Endothelial cell of umbilical vein (primary cell): ENCODE data around the gene SLC28A1. TPM values are rescaled to one million over a fixed set of nuclear protein-coding genes. Genes with fewer than 3 reads are reported as not detected.

Experiments used
- BruUV-seq: library from RNA; stranded (reverse); fragments of 400-500 nt; replicated peaks from 2 replicates; lab custom pipeline; 2021; lab: Mats Ljungman, UMichigan
- CTCF ChIA-PET: fragments of 300-600, 350-600 bp; sonication (Branson Sonifier 250); formaldehyde crosslinking; loops from one replicate; lab custom pipeline; 2021; ENCODE audit warnings: antibody characterized with exemption, inconsistent platforms; lab: Charles Lee
- POLR2A ChIA-PET: fragments of 300-600, 350-600 bp; sonication (Branson Sonifier 250); formaldehyde crosslinking; loops from one replicate; lab custom pipeline; 2021; ENCODE audit warnings: antibody characterized with exemption, inconsistent platforms; lab: Charles Lee
- DNase-seq: peaks from one replicate; pipeline ENCODE4 v3.0.0-alpha.2; 2011; ENCODE audit warnings: low read depth, low spot score
- FAIRE-seq: peaks from 2 replicates; lab custom pipeline; 2011; peaks lifted over from hg19 to GRCh38; lab: Jason Lieb, UNC
- H2AFZ ChIP-seq: 2 replicates; pipeline ENCODE4 v1.6.0; 2012; ENCODE audit warnings: low read depth, low read length, control low read depth, inconsistent platforms
- H3K27ac ChIP-seq: 2 replicates; pipeline ENCODE4 v1.5.1; 2011; ENCODE audit warnings: low read depth, mild to moderate bottlenecking, control low read depth, low read length, moderate library complexity; ENCODE audit not compliant: insufficient read depth
- H3K27me3 ChIP-seq, 2 experiments: 2 replicates each; pipeline versions ENCODE4 v1.6.0 to v1.6.1; 2011; ENCODE audit warnings: low read length in 2 of 2, mixed read lengths in 1 of 2; ENCODE audit not compliant: control insufficient read depth in 2 of 2, insufficient read depth in 2 of 2
- H3K36me3 ChIP-seq, 2 experiments: 2 replicates in 1 of 2; 3 replicates in 1 of 2; pipeline ENCODE4 v1.5.1; 2011; ENCODE audit warnings: low read length in 2 of 2, mild to moderate bottlenecking in 1 of 2, moderate library complexity in 1 of 2; ENCODE audit not compliant: control insufficient read depth in 2 of 2, insufficient read depth in 2 of 2; ENCODE audit errors: extremely low read depth in 1 of 2
- H3K4me1 ChIP-seq: 3 replicates; pipeline ENCODE4 v1.5.1; 2011; ENCODE audit warnings: mild to moderate bottlenecking, low read length; ENCODE audit not compliant: control insufficient read depth, insufficient read depth; ENCODE audit errors: extremely low read depth
- H3K4me2 ChIP-seq: 2 replicates; pipeline ENCODE4 v1.6.1; 2011; ENCODE audit warnings: low read length, control low read depth, mixed read lengths; ENCODE audit not compliant: insufficient read depth
- H3K4me3 ChIP-seq, 3 experiments: fragments of 200-600 bp in 1 of 3; sonication (generic), shearing (Covaris generic) in 1 of 3; replicated peaks in 1 of 3; 2 replicates each; pipeline ENCODE4 v1.5.1; 2011 to 2016; ENCODE audit warnings: control low read depth in 3 of 3, low read length in 3 of 3, mild to moderate bottlenecking in 2 of 3, inconsistent platforms in 1 of 3, low read depth in 1 of 3, moderate library complexity in 1 of 3; ENCODE audit not compliant: insufficient read depth in 1 of 3
- H3K79me2 ChIP-seq: 2 replicates; pipeline ENCODE4 v1.6.0; 2012; ENCODE audit warnings: low read length, inconsistent platforms; ENCODE audit not compliant: control insufficient read depth, insufficient read depth
- H3K9ac ChIP-seq: replicated peaks from 2 replicates; pipeline ENCODE3; 2011; ENCODE audit warnings: low read length, control low read depth; ENCODE audit not compliant: insufficient read depth; ENCODE audit errors: extremely low read depth
- H3K9me1 ChIP-seq: replicated peaks from 3 replicates; pipeline ENCODE4 v1.6.0; 2011; ENCODE audit warnings: mild to moderate bottlenecking, low read length; ENCODE audit not compliant: control insufficient read depth, insufficient read depth; ENCODE audit errors: extremely low read depth
- H3K9me3 ChIP-seq: replicated peaks from 2 replicates; pipeline ENCODE4 v1.5.1; 2012; ENCODE audit warnings: low read length, inconsistent platforms; ENCODE audit not compliant: control insufficient read depth, insufficient read depth
- H4K20me1 ChIP-seq: replicated peaks from 2 replicates; pipeline ENCODE3; 2011; ENCODE audit warnings: mild to moderate bottlenecking, low read length; ENCODE audit not compliant: control insufficient read depth, insufficient read depth; ENCODE audit errors: extremely low read depth
- EZH2 ChIP-seq: IDR thresholded peaks from 2 replicates; pipeline ENCODE4 v1.6.1; 2012; ENCODE audit warnings: borderline replicate concordance, low read depth, mild to moderate bottlenecking, moderate library complexity, low read length, inconsistent platforms; ENCODE audit not compliant: severe bottlenecking
- FOS ChIP-seq: IDR thresholded peaks from 2 replicates; pipeline ENCODE4 v1.6.1; 2011; ENCODE audit warnings: mild to moderate bottlenecking, low read length, moderate library complexity, borderline replicate concordance; ENCODE audit not compliant: insufficient read depth
- GATA2 ChIP-seq: IDR thresholded peaks from 2 replicates; pipeline ENCODE4 v1.7.0; 2011; ENCODE audit warnings: low read depth, mild to moderate bottlenecking, moderate library complexity, mixed read lengths, low read length; ENCODE audit not compliant: insufficient read length, insufficient read depth
- JUN ChIP-seq: IDR thresholded peaks from 2 replicates; pipeline ENCODE4 v1.6.1; 2011; ENCODE audit warnings: borderline replicate concordance, low read depth; ENCODE audit not compliant: insufficient read length, insufficient read depth
- MYC ChIP-seq: IDR thresholded peaks from one replicate; pipeline ENCODE4 v1.6.1; 2011; ENCODE audit warnings: mild to moderate bottlenecking, low read depth, low read length
- POLR2A ChIP-seq: IDR thresholded peaks from 2 replicates; pipeline ENCODE4 v1.6.1; 2012; ENCODE audit warnings: low read depth, mild to moderate bottlenecking, control low read depth, low read length
- POLR2AphosphoS5 ChIP-seq: IDR thresholded peaks from 2 replicates; pipeline ENCODE4 v1.6.1; 2012; ENCODE audit warnings: low read depth, mild to moderate bottlenecking, control low read depth, low read length, moderate library complexity; ENCODE audit not compliant: insufficient read depth
- dilution Hi-C: fragments of 300-500 bp; cut with MboI; formaldehyde crosslinking; loops from one replicate; pipeline ENCODE4 v1.15.0; 2019; ENCODE audit warnings: low sequenced_read_pairs; ENCODE audit not compliant: extremely low pct_ligation_motif_present
- intact Hi-C: fragments of 100-400 bp; cut with micrococcal nuclease; formaldehyde crosslinking; loops from one replicate; pipeline ENCODE4 v1.10.0; 2022
- polyA plus RNA-seq, 4 experiments: library from polyadenylated mRNA; depleted of rRNA in 3 of 4; stranded (reverse) in 3 of 4; unstranded in 1 of 4; fragments of >200 nt; gene quantifications; 2 replicates each; pipeline versions ENCODE4 v1.2.1 to v1.2.3, GENCODE V29; 2011 to 2012; ENCODE audit warnings: missing spikeins in 1 of 4
- total RNA-seq: library from RNA; stranded (reverse); gene quantifications from 2 replicates; pipeline ENCODE4 v1.2.3, GENCODE V29; 2021
- TF ChIP-seq, protein P1 (sequence below), 2 donors: IDR thresholded peaks; 1 replicate in 1 of 2; 2 replicates in 1 of 2; pipeline ENCODE4 v1.5.1; 2011; ENCODE audit warnings: low read length in 2 of 2, mild to moderate bottlenecking in 2 of 2, moderate library complexity in 2 of 2, control low read depth in 1 of 2, inconsistent platforms in 1 of 2, low read depth in 1 of 2; ENCODE audit not compliant: insufficient read depth in 1 of 2; ENCODE audit errors: extremely low read depth in 1 of 2
- TF ChIP-seq, protein P2 (sequence below): IDR thresholded peaks from 2 replicates; pipeline ENCODE4 v1.6.1; 2011; ENCODE audit not compliant: insufficient read depth, insufficient read length

The SLC28A1 gene
- total and polyA plus RNA-seq, 2 donors (not counting 3 experiments of a cell fraction or from before 2014, with no cell fraction given): not detected

DNA sequence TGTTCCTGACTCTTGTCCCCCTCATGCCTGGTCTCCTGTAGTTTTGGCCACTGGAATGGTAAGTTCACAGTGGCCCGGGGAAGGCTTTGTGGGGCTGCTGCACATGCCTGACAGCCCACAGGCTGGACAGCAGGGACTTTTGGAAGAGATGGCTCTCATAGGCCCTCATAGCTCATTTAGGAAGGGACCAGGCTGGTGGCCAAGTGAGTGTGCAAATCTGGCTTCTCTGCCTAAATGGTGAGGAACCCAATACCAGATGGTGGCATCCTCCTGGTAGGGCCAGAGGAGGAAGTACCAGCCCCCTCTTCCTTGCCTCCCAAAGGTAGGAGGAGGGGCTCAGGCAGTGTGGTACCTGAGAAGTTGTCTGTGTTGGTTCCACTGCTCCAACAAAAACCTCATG is 41.7 kb upstream of the SLC28A1 start:
- intact Hi-C loops: no loop called here
- dilution Hi-C loops: loop anchor here (25.0 kb wide), 1 partner anchor 120 kb away; no protein-coding TSS in a partner anchor
- Histone ChIP-seq H3K27me3 (no peaks in the 10 kb centered on the region), H4K20me1 (no peaks in the 10 kb centered on the region), H3K79me2 (no peaks in the 10 kb centered on the region), H2AFZ (no peak overlapping the region), H3K27ac (no peak overlapping the region), H3K4me1 (no peaks in the 10 kb centered on the region), H3K9ac (no peak overlapping the region), H3K36me3 (peaks cover 0 to 16% of the 10 kb centered on the region in 2 experiments), H3K9me1 (no peaks in the 10 kb centered on the region), H3K4me2 (no peak overlapping the region), H3K4me3 (no peak overlapping the region), H3K9me3 (peaks cover 2% of the 10 kb centered on the region)
- TF ChIP-seq, protein P1, sequence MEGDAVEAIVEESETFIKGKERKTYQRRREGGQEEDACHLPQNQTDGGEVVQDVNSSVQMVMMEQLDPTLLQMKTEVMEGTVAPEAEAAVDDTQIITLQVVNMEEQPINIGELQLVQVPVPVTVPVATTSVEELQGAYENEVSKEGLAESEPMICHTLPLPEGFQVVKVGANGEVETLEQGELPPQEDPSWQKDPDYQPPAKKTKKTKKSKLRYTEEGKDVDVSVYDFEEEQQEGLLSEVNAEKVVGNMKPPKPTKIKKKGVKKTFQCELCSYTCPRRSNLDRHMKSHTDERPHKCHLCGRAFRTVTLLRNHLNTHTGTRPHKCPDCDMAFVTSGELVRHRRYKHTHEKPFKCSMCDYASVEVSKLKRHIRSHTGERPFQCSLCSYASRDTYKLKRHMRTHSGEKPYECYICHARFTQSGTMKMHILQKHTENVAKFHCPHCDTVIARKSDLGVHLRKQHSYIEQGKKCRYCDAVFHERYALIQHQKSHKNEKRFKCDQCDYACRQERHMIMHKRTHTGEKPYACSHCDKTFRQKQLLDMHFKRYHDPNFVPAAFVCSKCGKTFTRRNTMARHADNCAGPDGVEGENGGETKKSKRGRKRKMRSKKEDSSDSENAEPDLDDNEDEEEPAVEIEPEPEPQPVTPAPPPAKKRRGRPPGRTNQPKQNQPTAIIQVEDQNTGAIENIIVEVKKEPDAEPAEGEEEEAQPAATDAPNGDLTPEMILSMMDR (IDR thresholded peaks at IDR 0.05; ENCODE audit: extremely low read depth in 1 of 2, insufficient read depth in 1 of 2, low read depth in 1 of 2, low read length in 2 of 2): no peak
- TF ChIP-seq, protein P2, sequence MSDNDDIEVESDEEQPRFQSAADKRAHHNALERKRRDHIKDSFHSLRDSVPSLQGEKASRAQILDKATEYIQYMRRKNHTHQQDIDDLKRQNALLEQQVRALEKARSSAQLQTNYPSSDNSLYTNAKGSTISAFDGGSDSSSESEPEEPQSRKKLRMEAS: no peak
- no peak for TF ChIP-seq EZH2
- no peak for TF ChIP-seq POLR2A
- TF ChIP-seq JUN: no peak
- TF ChIP-seq MYC: no peak
- no peak for TF ChIP-seq GATA2
- TF ChIP-seq FOS: no peak
- TF ChIP-seq POLR2AphosphoS5: no peak
- ChIA-PET CTCF (interaction anchor here (1.2 to 4.3 kb wide), 2 partner anchors 86 to 255 kb away, joined by 3 to 44 read pairs; no protein-coding TSS in a partner anchor), POLR2A (no interaction called here)
- FAIRE-seq: no peak
- BruUV-seq: no TSS peak
- no peak for DNase-seq
